IPS-20b (cell line): Measurements from ENCODE around the gene OR51S1.

ENCODE experiments used
- H3K27ac ChIP-seq: one replicate; pipeline ENCODE4 v1.5.1; 2013; ENCODE audit warnings: low read length
- H3K27me3 ChIP-seq: 2 replicates; pipeline ENCODE4 v1.6.1; 2013; ENCODE audit warnings: mild to moderate bottlenecking, low read length, inconsistent platforms; ENCODE audit not compliant: insufficient read depth
- H3K36me3 ChIP-seq: 2 replicates; pipeline ENCODE4 v1.6.1; 2013; ENCODE audit warnings: low read depth, mild to moderate bottlenecking, inconsistent platforms, low read length, moderate library complexity; ENCODE audit not compliant: insufficient read depth
- H3K4me1 ChIP-seq: 2 replicates; pipeline ENCODE4 v1.6.1; 2013; ENCODE audit warnings: mild to moderate bottlenecking, control low read depth, inconsistent platforms, low read length, moderate library complexity; ENCODE audit not compliant: insufficient read depth
- H3K4me3 ChIP-seq: 2 replicates; pipeline ENCODE4 v1.5.1; 2013; ENCODE audit warnings: mild to moderate bottlenecking, low read length, inconsistent platforms
- H3K9ac ChIP-seq: 2 replicates; pipeline ENCODE4 v1.6.1; 2013; ENCODE audit warnings: low read depth, mild to moderate bottlenecking, inconsistent platforms, low read length, moderate library complexity
- H3K9me3 ChIP-seq: 2 replicates; pipeline ENCODE4 v1.6.1; 2013; ENCODE audit warnings: mild to moderate bottlenecking, low read depth, low read length, inconsistent platforms; ENCODE audit not compliant: insufficient read depth

Gene OR51S1, protein sequence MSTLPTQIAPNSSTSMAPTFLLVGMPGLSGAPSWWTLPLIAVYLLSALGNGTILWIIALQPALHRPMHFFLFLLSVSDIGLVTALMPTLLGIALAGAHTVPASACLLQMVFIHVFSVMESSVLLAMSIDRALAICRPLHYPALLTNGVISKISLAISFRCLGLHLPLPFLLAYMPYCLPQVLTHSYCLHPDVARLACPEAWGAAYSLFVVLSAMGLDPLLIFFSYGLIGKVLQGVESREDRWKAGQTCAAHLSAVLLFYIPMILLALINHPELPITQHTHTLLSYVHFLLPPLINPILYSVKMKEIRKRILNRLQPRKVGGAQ

DNA sequence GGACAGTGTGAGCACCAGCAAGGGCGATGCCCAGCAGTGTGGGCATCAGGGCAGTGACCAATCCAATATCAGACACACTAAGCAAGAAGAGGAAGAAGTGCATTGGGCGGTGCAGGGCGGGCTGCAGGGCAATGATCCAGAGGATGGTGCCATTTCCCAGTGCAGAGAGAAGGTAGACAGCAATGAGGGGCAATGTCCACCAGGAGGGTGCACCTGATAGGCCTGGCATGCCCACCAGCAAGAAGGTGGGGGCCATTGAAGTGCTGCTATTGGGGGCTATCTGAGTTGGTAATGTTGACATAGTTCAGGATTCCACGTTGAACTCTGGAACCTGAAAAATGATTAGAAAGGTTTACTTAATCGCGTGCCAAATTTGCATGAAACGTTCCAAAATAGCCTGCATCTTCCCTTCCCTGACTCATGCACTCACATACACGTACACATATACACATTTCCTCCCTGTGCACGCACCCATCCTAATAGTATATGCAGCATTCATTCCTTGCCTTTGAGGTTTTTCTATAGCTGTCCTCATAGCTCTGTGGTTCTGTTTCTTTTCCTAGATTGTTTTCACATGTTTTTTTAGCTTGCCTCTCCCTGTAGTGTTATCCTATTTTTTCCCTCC lies at the start of gene OR51S1:
Gene OR51S1 (minus strand): TSS at position 301 of the 625 bp plus-strand sequence. CDS start 0 bp downstream, at position 301.
- H3K9ac ChIP-seq: no peak within 1 kb of the TSS
- no peak within 1 kb of the TSS for H3K4me3 ChIP-seq
- no peaks in the 10 kb centered on the region for H3K36me3 ChIP-seq
- no peak within 1 kb of the TSS for H3K27ac ChIP-seq
- H3K4me1 ChIP-seq: no peaks in the 10 kb centered on the region
- H3K9me3 ChIP-seq: no peaks in the 10 kb centered on the region
- H3K27me3 ChIP-seq: no peaks in the 10 kb centered on the region

GRCh38 chr11:4891996-4892640 lies 43.1 kb upstream of the OR51S1 start:
- no peaks in the 10 kb centered on the region for H3K27me3 ChIP-seq
- no peaks in the 10 kb centered on the region for H3K4me1 ChIP-seq
- no peaks in the 10 kb centered on the region for H3K9me3 ChIP-seq
- H3K9ac ChIP-seq: no peak overlapping the region
- H3K27ac ChIP-seq: no peak overlapping the region
- H3K4me3 ChIP-seq: no peak overlapping the region
- H3K36me3 ChIP-seq: no peaks in the 10 kb centered on the region

DNA sequence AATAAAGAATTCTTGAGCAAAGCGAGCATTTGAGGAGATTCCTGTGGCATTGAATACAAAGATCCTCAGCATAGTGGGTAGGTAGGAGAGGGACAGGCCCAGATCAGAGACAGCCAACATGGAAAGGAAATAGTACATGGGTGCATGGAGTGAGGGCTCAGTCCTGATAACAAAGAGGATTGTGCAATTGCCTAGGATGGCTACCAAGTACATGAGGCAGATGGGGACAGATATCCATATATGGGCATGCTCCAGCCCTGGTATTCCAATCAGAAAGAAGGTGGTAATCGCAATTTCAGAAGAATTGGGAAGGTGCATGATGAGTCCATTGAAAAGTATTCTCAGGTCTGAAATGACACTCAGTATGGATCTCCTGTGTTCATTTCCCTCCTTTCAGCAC lies 41.3 kb upstream of the OR51S1 start:
- H3K4me3 ChIP-seq: no peak overlapping the region
- H3K4me1 ChIP-seq: no peaks in the 10 kb centered on the region
- H3K9me3 ChIP-seq: no peaks in the 10 kb centered on the region

DNA sequence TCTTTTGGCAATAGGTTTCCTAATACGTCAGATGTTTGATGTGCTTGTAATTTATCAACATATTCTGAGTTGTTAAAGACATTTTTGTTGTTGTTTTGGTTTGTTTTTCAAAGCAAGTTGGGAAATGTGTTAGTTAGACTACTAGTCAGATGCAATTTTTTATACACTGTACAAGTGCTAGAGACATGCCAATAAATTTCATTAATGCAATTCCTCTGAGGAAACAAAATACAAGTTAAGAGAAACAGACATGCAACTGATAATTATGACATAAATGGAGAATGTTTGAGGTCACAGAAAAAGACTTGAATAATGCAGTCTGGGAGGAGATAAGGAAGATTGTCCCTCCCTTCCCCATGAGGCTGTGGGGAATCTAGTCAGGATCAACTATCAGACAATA lies 38.6 kb upstream of the OR51S1 start:
- H3K27me3 ChIP-seq: no peaks in the 10 kb centered on the region
- no peak overlapping the region for H3K27ac ChIP-seq
- no peak overlapping the region for H3K9ac ChIP-seq
- no peaks in the 10 kb centered on the region for H3K4me1 ChIP-seq
- no peaks in the 10 kb centered on the region for H3K36me3 ChIP-seq
- H3K4me3 ChIP-seq: no peak overlapping the region
- no peaks in the 10 kb centered on the region for H3K9me3 ChIP-seq

More for the DNA sequence above, 41.3 kb upstream of the OR51S1 start:
- Histone ChIP-seq H3K36me3 (no peaks in the 10 kb centered on the region), H3K9ac (no peak overlapping the region), H3K27ac (no peak overlapping the region), H3K27me3 (no peaks in the 10 kb centered on the region)

DNA sequence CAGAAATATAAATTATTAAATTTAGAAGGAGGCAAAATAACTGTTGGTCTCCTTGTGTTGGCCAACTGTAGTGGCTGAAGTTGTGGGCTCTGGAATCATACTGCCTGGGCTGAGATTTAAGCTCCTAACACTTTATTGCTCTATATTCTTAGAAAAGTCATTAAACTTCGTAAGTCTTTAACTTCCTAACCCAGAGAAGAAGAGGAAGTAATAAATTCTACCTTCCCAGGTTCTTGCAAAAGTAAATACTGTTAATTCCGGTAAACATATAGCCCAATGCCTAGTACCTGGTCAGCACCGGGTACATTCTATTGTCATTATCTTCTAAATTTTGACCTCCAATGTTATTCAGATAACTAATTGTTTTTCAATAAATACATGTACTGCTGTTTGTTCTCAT lies 37.2 kb upstream of the OR51S1 start:
- Histone ChIP-seq H3K9ac (no peak overlapping the region), H3K27me3 (no peaks in the 10 kb centered on the region)

DNA sequence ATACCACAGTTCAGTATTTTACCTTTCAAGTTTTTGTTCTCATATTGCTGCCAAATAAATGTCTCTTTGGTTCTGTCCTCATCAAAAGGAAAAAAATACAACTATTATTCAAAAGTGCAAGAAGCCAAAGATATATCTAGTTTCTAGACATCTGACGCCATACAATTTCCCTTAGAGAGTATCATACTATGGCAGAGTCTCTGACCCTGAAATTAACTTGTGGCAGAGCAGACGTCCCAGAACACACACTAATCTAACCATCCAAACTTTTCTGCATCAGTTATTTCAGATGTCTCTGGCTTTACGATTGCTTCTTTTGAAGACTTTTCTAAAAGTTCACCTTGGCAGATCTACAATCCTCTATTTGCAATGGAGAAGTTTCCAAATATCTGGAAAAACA lies 35.4 kb upstream of the OR51S1 start:
- H3K27me3 ChIP-seq: no peaks in the 10 kb centered on the region
- H3K4me1 ChIP-seq: no peaks in the 10 kb centered on the region
- no peak overlapping the region for H3K27ac ChIP-seq
- no peaks in the 10 kb centered on the region for H3K36me3 ChIP-seq
- H3K9ac ChIP-seq: no peak overlapping the region
- H3K9me3 ChIP-seq: no peaks in the 10 kb centered on the region
- no peak overlapping the region for H3K4me3 ChIP-seq

More for the DNA sequence above, 37.2 kb upstream of the OR51S1 start:
- Histone ChIP-seq H3K9me3 (no peaks in the 10 kb centered on the region), H3K4me1 (no peaks in the 10 kb centered on the region), H3K4me3 (no peak overlapping the region), H3K27ac (no peak overlapping the region), H3K36me3 (no peaks in the 10 kb centered on the region)

DNA sequence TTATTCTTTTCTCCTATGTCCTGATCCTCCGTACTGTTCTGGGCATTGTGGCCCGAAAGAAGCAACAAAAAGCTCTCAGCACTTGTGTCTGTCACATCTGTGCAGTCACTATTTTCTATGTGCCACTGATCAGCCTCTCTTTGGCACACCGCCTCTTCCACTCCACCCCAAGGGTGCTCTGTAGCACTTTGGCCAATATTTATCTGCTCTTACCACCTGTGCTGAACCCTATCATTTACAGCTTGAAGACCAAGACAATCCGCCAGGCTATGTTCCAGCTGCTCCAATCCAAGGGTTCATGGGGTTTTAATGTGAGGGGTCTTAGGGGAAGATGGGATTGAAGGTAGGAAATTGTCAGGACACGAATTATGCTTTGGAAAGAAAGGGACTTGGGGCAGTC lies 33.5 kb upstream of the OR51S1 start:
- Histone ChIP-seq H3K27ac (no peak overlapping the region), H3K9me3 (no peaks in the 10 kb centered on the region), H3K4me3 (no peak overlapping the region), H3K36me3 (no peaks in the 10 kb centered on the region), H3K9ac (no peak overlapping the region), H3K4me1 (no peaks in the 10 kb centered on the region), H3K27me3 (no peaks in the 10 kb centered on the region)

DNA sequence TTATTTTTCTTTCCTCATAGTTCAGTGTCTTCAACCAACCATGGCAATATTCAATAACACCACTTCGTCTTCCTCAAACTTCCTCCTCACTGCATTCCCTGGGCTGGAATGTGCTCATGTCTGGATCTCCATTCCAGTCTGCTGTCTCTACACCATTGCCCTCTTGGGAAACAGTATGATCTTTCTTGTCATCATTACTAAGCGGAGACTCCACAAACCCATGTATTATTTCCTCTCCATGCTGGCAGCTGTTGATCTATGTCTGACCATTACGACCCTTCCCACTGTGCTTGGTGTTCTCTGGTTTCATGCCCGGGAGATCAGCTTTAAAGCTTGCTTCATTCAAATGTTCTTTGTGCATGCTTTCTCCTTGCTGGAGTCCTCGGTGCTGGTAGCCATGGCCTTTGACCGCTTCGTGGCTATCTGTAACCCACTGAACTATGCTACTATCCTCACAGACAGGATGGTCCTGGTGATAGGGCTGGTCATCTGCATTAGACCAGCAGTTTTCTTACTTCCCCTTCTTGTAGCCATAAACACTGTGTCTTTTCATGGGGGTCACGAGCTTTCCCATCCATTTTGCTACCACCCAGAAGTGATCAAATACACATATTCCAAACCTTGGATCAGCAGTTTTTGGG lies 33.0 kb upstream of the OR51S1 start, which contains the start of gene OR51T1:
Gene OR51T1 (plus strand): TSS at position 41 of the 641 bp plus-strand sequence. CDS start 0 bp downstream, at position 41.
- H3K9ac ChIP-seq: no peak within 1 kb of the TSS

DNA sequence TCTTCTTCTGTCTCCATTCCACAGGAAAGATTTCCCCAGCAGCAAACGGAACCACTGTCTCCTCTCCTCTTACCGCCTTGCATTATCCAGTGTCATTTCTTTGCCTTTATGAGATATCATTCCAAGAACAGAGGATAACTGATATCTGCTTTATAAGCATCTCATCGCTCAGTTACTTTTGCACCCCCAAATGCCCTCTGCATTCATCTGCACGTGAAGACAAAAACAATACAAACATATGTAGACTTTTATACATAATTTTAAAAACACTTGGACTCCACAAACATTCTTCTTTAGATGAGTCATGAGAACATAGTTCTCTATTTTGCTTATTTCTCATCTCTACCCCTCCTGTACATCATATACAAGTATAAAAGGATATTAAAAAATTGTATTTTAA lies 32.2 kb upstream of the OR51S1 start:
- Histone ChIP-seq H3K9me3 (no peaks in the 10 kb centered on the region), H3K9ac (no peak overlapping the region), H3K4me3 (no peak overlapping the region), H3K4me1 (no peaks in the 10 kb centered on the region), H3K36me3 (no peaks in the 10 kb centered on the region), H3K27ac (no peak overlapping the region), H3K27me3 (no peaks in the 10 kb centered on the region)

More for the DNA sequence above, 33.0 kb upstream of the OR51S1 start, which contains the start of gene OR51T1:
- Histone ChIP-seq H3K9me3 (no peaks in the 10 kb centered on the region), H3K36me3 (no peaks in the 10 kb centered on the region), H3K27ac (no peak within 1 kb of the TSS), H3K4me1 (no peaks in the 10 kb centered on the region), H3K4me3 (no peak within 1 kb of the TSS), H3K27me3 (no peaks in the 10 kb centered on the region)

- H3K9ac ChIP-seq: no peak overlapping the region
- no peaks in the 10 kb centered on the region for H3K27me3 ChIP-seq
- H3K9me3 ChIP-seq: peaks cover 5% of the 10 kb centered on the region; the same call in 1 of the 2 replicates
- H3K27ac ChIP-seq: no peak overlapping the region
- no peaks in the 10 kb centered on the region for H3K36me3 ChIP-seq
- H3K4me3 ChIP-seq: no peak overlapping the region
- peaks cover 21% of the 10 kb centered on the region for H3K4me1 ChIP-seq
Measured at GRCh38 chr11:4865855-4866254, 16.8 kb upstream of the OR51S1 start.

DNA sequence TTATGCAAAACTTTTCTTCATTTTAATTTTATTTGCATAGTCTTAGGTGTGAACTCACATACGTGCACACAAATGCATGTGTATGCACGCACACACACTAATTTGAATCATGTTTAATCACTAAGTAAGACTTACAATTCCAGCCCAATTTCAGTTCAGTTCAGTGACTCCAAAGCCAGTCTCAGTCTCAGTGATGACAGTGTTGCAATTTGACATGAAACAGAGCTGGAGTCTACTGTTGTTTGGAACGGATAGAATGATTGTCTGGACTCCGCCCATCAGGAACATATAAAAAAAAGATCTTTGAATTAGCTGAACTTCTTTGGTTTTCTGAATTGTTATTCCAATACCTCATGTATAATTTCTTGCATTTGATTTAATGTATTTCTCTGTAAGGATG lies 14.9 kb upstream of the OR51S1 start:
- Histone ChIP-seq H3K27ac (no peak overlapping the region), H3K4me3 (no peak overlapping the region), H3K9ac (no peak overlapping the region), H3K36me3 (no peaks in the 10 kb centered on the region), H3K27me3 (no peaks in the 10 kb centered on the region), H3K4me1 (peaks cover 21% of the 10 kb centered on the region), H3K9me3 (peaks cover 5% of the 10 kb centered on the region; the same call in 1 of the 2 replicates)
